Measurements from ENCODE around the gene SYT15B.
A peak's percentile ranks its signal among the peaks of the same experiment; 100 is the strongest.
"Not testable (repeated sequence)": the region's sequence is repeated elsewhere in the genome, so short reads cannot be mapped to it uniquely, and the experiment has no call there.

The SYT15B gene

DNA sequence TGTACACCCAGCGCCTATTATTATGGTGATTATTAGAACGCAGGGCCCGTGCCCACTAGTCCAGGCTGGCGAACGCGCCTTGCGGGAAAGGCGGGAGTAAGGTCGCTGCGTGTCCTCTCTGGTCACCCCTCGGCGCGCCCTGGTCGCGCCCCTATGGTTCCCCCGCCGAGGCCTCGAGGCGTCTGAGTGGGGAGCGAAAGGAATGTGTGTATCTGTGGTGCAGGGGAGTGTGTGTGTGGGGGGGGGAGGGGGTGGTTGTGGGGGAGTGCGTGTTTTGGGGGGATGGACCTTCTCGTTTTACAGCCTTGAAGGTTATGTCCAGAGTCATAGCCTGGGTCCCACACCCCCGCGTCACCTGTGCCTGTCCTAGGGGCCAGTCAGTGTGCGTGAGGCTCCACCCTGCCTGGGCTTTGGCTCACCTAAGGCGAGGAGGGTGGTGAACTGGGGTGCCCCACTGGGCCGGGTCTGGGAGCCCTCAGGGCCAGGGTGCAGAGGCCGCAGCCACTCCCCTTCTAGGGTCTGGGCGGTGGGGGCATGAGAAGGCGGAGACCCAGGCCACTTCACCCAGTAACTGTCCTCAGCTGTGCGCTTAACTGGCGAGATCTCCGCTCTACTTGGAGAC, at the start of gene SYT15B:
Gene SYT15B, minus strand, starts transcription at position 39 of the 622 bp plus-strand sequence. CDS start 952 bp downstream, outside the sequence.
- not testable (repeated sequence) for DNase-seq (ENCODE audit: low spot score)

DNA sequence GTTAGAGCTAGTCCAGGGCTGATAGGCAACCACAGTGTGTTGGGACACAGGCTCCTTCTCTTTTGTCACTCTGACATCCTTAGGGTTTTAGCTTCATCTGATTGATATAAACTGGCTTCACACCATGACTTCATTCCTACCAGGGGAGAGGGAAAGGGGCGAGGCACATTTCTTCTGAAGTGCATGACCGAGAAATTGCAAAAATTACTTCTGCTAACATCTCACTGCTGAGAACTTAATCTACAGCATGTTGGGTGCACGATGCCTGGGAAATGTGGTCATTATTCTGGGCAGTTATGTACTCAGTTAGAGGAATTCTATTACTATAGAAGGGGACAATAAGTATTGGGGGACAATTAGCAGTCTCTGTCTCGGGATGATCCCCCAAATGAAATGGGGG, 16.2 kb upstream of the SYT15B start:
- not testable (repeated sequence) for DNase-seq (ENCODE audit: low spot score)

DNA sequence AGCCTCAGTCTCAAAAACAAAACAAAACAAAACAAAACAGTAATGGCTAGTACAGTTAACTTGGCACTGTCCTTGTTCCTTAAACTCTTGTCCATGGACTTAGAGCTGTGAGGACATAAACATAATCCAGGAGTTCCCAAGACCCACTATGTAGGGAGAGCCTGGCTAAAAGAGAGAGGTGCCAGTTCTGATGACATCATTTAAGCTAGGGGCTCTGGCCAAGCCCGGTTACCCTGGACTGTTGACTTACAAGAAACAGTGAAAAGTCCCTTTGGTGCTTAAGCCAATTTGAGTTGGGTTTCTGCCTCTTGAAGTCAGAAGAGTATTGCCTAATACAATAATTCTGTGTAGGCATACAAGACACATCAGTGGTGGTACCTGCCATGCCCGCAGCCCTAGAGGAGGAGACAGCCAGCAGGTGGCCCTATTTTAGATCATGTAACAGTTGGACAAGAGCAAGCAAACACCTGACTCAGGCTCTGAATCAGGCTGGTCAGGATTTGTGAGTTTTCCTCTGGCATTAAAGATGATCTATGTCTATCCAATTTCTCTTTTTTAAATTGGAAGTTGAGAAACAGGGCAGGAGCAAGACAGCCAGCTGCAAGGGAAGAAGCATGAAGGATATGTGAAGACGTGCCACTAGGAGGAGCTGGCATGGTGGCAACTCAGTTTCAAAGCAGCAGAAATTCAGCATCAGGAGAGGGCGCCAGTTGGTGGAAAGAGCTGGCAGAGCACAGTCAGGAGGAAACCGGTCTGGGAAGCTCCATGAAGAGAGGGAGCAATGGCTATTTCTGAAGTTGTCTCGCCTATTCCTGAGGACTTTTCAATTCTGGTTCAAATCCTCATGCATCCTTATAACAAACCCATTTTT, 12.2 kb upstream of the SYT15B start:
- DNase-seq (ENCODE audit: low spot score), result peak; percentile 35

DNA sequence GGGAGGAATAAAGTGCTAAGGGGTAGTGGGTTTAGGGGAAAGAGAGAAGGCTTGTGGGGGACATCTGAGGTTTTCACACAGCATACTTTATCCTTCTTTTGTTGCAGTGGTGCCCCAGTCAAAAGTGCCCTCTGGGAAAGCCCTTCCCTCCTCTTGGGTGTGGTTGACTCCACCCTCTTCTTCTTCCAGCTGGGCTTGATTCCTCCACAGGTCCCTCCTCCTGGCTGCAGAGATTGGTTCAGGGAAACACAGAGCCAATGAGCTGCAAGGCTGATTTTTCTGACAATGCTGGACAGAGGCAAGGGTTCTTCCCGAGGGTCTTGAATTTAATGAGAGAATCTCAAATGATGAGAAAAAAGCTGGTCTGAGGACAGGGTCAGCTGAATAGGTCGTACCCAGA, 7.4 kb upstream of the SYT15B start:
- DNase-seq (ENCODE audit: low spot score), result not testable (repeated sequence)

DNA sequence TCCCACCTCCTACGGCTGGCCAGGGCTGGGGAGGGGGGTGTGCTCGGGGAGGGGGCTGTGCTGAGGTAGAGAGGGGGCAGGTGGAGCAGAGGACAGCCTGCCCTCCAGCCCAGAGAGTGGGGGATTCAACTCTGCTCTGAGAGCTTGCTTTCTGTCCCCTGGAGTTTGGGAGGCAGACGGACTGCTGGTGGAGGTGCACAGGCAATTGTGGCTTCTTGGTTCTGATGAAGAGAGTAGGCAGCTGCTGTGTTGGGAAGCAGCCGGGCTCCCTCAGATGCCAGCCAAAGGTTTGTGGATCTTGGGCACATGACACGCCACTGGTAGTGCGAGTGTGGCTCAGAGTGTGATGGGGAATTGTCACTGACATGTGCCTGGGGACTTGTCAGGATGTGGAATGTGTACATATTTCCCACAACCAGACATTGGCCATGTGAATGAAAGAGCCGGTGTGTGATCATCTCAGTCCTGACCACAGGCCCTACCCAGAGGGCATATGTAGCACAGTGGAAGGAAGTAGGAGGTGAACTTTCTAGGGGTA, 5.3 kb upstream of the SYT15B start:
- DNase-seq (ENCODE audit: low spot score), result not testable (repeated sequence)

DNA sequence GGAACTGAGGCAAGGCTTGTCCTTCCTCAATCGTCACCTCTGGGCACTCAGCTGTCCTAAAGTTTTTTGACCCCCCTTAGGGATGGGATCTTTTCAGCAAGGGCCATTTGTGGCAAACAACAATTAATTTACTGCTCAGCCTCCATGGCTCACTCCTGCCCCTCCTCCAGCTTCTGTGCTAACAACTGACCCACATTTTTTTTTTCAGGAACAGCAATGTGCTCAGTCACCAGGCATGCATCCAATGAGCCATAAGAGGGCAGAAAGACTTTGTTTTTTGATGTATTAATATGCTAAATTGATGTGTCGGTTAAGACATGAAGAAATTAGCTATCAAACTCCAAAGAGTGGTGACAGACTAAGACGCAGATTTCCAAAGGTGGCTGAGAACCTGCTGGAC, 4.7 kb upstream of the SYT15B start:
- DNase-seq (ENCODE audit: low spot score), result not testable (repeated sequence)

DNA sequence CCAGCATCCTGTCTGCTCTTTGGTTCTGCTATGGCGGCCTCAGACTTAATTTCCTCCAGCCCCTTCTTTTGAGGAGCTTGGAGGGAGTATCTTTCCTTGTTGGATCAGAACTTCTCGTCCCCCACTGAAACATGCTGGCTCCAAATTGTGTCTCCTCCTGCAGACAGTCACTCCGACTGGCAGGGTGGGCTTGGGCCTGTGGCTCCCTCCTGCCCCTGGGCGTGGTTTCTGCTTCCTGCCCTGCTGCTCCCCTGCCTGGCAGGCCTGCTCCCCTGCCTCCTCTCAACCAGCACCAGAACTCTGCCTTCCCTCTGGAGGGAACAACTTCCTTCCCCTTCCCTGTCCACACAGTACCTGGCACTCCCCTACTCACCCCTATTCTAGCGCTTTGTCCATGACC, 3.8 kb upstream of the SYT15B start:
- DNase-seq (ENCODE audit: low spot score), result not testable (repeated sequence)

DNA sequence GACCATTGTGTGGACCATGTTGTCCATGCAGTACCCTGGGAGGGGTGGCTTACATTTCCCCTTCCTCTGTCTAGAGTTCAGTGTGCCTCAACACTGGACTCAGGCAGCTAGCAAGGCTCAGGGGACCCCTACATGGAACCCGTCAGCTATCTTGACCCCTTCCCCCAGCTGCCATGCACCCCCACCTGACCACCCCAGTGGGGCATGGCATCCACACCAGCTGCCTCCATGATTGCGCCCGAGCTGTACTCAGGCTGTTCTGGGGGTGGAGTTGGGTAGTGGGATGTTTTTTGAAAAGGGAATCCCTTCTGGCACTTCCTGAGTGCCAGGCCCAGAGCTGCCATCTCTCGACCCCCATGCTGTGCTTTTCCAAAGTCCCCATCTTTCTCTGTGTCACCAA, 1.8 kb upstream of the SYT15B start:
- not testable (repeated sequence) for DNase-seq (ENCODE audit: low spot score)

DNA sequence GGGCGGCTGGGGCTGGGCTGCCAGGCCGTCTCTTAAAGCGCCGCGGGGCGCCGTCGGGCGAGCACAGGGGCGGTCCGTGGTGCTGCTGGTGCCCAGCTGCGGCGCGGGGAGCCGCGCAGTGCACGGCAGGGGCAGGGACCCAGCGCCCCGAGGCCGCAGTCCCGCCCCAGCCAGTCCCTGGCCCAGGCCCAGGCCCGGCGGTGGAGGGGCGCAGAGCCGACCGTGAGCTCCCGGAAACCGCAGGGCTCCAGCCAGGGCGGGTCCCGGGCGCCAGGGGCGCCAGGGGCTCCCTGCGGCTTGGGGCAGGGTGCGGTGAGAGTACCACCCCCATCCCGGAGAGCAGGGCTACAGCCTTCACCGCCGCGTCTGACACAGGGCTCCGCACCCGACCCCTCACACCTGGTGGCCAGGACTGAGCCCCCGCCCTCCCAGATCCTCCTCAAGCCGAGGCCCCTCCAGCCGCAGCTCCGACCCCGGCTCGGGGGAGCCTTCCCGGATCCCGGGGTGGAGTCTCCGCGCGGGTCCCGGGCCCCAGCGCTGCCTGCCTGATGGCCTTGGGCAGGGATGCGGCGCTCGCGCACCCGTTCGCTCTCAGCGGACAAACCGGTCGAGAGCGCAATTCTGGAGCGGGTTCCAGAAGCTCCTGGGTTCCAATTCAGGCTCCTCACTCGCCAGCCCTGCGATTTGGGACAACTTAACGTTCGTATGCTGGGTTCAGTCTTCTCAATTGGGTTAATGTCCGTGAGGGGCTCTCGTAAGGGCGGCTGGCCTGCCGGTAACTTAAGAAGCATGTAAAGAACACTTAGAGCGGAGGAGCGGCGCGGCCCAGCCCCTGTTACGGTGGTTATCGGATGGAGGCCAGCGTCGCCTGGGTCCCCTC, 478 bp downstream of the SYT15B start:
- not testable (repeated sequence) for DNase-seq (ENCODE audit: low spot score)

DNA sequence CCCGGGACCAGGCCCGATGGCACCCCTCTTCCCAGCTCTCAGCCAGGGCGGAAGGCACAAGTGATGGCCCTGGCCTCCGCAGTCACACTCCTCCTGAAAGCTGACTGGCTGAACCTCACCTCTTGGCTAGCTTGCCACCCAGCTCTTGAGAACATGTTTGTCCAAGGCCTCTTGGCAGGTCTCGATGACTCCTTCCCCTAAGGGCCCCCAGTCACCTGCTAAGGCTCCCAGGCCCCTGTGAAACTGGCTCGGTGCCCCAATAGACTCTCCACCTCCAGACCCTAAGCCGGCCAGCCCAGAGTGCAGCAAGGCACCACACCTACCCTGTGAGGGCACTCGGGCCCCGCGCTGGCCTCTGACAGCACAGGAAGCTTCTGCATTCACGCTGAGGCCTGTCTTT, 4.5 kb downstream of the SYT15B start:
- DNase-seq (ENCODE audit: low spot score), result not testable (repeated sequence)

DNA sequence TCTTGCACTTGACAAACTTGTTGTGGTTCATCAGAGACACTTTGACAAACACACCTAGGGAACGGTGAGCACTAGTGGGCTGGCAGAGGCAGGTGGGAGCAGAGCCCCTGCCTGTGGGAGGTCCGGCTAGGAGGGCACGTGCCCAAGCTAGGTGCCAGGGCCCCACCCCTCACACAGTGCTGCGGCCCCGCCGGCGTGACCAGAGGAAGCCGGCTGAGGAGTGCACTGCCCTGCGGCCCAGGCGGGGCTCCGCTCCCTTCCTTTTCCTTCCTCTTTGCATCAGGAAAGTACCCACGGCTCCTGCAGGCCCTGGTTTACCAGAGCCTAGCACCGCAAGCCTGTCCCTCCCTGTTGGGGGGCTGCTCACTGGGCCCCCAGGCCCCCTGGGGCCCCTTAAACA, 7.2 kb downstream of the SYT15B start:
- DNase-seq (ENCODE audit: low spot score), result not testable (repeated sequence)

DNA sequence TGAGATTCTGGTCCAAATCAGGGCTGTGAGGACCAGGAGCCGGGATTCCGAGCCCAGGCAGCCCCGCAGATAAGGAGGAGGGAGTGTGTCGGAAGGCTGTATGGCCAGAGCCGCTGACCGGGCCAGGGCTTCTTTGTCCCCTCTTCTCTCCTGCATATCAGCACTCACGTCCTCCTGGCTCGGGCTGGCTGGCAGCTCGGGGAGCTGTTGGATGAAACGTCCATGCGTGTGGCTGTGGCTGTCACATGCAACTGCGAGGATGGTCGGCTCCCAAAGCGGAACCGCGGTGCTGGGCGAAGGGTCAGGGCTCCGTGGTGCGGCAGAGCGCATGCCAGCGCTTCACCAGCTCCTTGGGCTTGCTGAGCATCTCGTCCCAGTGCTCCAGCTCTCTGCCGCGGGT, 9.5 kb downstream of the SYT15B start:
- DNase-seq (ENCODE audit: low spot score), result not testable (repeated sequence)

DNA sequence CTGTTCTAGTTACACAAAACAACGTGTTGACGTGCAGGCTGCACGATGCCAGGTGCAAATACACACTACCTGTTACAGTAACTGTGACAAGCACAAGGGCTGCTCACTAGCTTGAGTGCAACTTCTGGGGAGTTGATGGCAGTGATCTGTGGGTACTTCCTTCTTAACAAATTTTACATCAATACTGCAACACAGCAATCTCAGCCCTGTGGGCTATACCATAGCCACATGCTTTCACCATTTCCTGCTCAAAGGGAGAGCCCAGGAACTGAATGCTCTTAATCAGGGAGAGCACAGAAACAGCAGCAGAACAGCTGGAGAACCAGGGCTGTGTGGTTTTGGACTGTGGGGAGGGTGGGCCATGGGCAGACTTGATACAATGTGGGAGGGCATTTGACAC, 10.2 kb downstream of the SYT15B start:
- not testable (repeated sequence) for DNase-seq (ENCODE audit: low spot score)

DNA sequence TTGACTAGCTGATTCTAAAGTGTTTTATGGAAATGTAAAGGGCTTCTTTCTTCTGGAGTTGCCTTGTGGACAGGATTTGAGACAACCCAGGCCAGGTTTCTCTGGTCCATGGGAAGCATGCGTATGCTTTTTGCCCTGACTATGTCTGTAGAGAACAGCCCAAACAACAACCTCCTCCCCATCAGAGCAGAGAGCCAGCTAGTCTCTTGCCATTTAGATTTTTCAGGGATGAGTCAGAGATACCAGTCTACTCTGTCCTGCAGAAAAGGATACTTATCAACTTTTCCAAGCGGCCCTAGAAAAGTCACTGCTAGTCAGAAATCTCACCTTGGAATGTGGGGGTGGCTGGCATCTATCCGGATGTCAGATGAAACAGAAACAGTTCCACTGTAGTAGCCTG, 11.6 kb downstream of the SYT15B start:
- DNase-seq (ENCODE audit: low spot score), result not testable (repeated sequence)

DNA sequence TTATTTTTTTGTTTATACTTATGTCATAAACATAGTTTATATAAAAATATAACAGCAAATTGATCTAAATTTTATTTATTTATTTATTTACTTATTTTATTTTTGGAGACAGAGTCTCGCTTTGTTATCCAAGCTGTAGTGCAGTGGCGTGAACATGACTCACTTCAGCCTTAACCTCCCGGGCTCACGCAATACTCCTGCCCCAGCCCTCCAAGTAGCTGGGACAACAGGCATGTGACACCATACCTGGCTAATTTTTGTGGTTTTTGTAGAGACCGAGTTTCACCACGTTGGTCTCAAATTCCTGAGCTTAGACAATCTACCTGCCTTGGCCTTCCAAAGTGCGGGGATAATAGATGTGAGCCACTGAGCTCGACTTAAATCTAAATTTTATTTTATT, 13.0 kb downstream of the SYT15B start:
- not testable (repeated sequence) for DNase-seq (ENCODE audit: low spot score)

DNA sequence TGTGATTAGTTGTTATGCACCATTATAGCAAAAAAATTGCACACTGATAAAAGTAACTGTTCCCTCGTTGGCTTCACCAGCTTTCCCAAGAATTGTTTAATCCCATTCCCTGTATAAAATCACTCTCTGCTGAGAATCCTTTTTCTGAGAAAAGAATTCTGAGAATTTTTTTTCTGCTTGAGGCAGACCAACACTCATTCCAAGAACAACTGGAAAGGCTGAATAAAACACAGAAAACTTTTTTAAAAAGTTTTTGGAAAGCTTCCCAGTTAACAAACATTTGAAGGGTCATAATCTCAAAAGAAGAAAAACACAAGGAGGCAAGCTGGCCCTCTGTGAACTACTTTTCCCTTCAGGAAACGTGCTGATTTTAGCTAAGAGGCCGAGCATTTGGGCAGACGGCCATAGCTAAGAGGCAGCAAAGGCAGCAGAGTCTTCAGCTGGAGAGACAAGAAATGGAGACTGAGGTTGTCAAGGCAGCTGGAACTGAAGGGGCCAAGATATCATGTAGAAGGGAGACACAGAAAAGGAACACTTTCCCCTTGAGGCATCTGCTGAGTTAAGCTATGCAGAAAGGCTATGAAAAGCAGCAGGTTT, 16.5 kb downstream of the SYT15B start:
- DNase-seq (ENCODE audit: low spot score), result not testable (repeated sequence)

DNA sequence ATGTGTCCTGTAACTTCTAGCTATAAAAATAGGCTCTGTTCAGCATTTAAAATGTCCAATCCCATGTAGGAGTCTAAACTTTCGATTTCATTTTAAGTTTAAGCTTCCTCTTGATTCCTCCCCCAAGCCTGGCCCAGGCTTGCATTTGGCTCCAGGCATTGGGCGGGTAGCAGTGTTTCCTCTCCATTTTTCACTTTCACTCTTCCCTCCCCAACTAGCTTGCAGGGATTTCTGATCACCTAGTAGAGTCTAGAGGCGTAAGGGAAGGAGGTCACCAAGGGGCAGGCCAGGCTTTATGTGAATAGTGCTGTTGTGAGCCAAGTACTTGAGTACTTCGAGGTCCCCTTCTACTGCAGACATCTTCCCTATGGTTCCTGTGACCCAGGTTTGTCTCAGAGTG, 18.5 kb downstream of the SYT15B start:
- DNase-seq (ENCODE audit: low spot score), result not testable (repeated sequence)

DNA sequence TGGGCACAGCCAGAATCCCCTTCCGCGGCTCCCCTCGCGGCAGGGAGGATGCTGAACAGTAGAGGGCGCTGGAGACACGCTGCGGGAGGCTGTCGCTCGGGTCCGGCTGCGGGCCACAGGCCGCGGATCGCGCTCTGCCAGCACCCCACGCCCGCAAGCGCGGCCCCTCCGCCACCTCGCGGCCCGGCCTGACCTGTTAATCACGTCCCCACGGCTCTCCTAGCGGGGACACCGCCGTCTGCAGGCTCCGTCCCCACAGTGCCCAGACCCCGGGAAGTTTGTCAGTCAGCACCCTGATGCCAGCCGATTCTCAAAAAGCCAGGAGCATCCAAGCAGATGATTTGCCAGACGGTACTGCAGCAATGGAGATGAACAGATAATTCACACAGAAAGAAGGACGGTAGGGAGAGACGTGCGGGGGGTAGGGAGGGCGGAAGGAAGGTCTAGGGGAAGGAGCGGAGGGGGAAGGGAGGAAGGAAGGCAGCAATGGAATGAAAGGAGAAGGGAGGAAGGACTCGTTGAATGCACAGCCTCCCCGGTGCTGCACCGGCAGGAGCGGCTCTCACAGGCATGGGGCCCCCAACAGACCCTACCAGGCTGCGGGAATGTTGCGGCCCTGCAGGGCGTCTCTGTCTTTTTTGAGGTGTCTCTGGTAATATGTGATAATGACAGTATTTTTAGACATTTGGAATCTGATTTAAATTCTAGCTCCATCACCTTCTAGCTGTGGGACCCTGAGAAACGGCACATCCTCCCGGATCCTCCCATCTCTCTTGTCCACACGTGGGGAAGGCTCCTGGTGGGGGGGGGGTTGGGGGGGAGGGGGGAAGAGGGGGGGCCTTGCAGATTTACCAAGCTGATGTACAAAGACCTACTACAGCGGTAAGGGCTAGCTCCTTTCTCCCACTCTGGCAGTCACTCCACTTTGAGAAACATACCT, 19.5 kb downstream of the SYT15B start:
- DNase-seq (ENCODE audit: low spot score), result not testable (repeated sequence)

DNA sequence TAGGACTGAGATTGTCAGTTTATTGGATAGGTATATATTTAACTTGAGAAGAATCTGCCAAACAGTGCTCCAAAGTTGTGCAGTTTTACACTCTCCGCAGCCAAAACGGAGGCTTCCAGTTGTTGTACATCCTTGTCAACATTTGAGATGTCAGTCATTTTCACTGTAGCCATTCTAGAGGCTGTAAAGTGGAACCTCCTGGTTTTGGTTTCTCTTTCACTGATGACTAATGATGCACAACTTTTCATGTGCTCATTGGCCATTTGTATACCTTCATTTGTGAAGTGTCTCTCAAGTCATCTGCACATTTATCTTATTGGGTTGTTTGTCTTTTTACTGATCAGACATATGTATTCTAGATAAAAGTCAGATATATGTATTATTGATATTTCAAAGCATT, 22.5 kb downstream of the SYT15B start:
- DNase-seq (ENCODE audit: low spot score), result not testable (repeated sequence)

DNA sequence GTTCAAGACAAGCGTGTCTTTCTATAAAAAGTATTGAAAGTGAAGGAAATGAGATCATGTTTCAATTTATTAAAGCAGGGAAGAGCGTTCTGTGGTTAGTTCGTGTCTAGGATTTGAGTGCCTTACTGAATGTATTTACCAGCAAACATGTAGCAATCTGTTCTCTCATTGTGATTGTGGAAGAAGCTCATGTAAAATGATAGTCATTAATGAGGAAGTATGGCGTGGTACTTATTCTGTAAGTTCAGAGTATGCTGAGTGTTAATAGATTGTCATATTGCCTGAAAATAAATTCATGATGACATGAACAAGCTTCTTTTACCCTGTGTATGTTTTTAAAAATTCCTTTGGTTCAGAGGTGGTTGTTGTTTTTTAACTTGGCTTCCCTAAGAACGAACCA, 32.5 kb downstream of the SYT15B start:
- not testable (repeated sequence) for DNase-seq (ENCODE audit: low spot score)

All from LoVo (cell line).